Vagina (tissue), 2 donors: ENCODE measurements around the gene ZIC4. TPM values are rescaled to one million over a fixed set of nuclear protein-coding genes. Genes with fewer than 3 reads are reported as not detected.

ENCODE experiments used
- DNase-seq, 2 donors: peaks; one replicate each; pipeline ENCODE4 v3.0.0-alpha.2; 2017; ENCODE audit errors: extremely low spot score in 2 of 2
- H3K27ac ChIP-seq: fragments of 200-600 bp; sonication (generic); one replicate; pipeline ENCODE4 v1.5.1; 2019
- H3K27me3 ChIP-seq: fragments of 200-600 bp; sonication (generic); one replicate; pipeline ENCODE4 v1.5.1; 2019
- H3K36me3 ChIP-seq, 2 donors: fragments of 200-600 bp; sonication (generic); one replicate each; pipeline ENCODE4 v1.5.1; 2017 to 2019
- H3K4me1 ChIP-seq: fragments of 200-600 bp; sonication (generic); one replicate; pipeline ENCODE4 v1.5.1; 2019
- H3K4me3 ChIP-seq, 2 donors: fragments of 200-600 bp; sonication (generic); 1 replicate in 1 of 2; 2 replicates in 1 of 2; pipeline ENCODE4 v1.5.1; 2016 to 2019
- H3K9me3 ChIP-seq: fragments of 200-600 bp; sonication (generic); one replicate; pipeline ENCODE4 v1.5.1; 2019
- POLR2A ChIP-seq, 2 donors: fragments of 450-650 bp; IDR thresholded peaks; one replicate each; pipeline ENCODE4 v1.6.1; 2017; ENCODE audit warnings: antibody characterized with exemption in 2 of 2, mild to moderate bottlenecking in 2 of 2, moderate library complexity in 2 of 2
- POLR2AphosphoS5 ChIP-seq, 2 donors: sonication (generic); formaldehyde crosslinking; IDR thresholded peaks; one replicate each; pipeline ENCODE4 v1.9.0; 2017; ENCODE audit warnings: antibody characterized with exemption in 2 of 2, mild to moderate bottlenecking in 2 of 2, low read depth in 1 of 2; ENCODE audit not compliant: insufficient read depth in 1 of 2
- intact Hi-C: fragments of 100-400 bp; cut with DNase I; formaldehyde crosslinking; loops from one replicate; pipeline ENCODE4 v1.15.1; 2023
- total RNA-seq: library from RNA; depleted of rRNA; stranded (reverse); fragments of >200 nt; gene quantifications from one replicate; pipeline ENCODE4 v1.2.3, GENCODE V29; 2016
- TF ChIP-seq, protein P1 (sequence below), 3 experiments: fragments of 450-650 bp in 2 of 3; fragments of 200-600 bp in 1 of 3; sonication (generic) in 1 of 3; IDR thresholded peaks; one replicate each; pipeline ENCODE4 v1.5.1; 2017 to 2019; ENCODE audit warnings: antibody characterized with exemption in 3 of 3, mild to moderate bottlenecking in 2 of 3, moderate library complexity in 2 of 3

ZIC4 gene
- total RNA-seq, 1 donor from 2014 or later: not detected

DNA sequence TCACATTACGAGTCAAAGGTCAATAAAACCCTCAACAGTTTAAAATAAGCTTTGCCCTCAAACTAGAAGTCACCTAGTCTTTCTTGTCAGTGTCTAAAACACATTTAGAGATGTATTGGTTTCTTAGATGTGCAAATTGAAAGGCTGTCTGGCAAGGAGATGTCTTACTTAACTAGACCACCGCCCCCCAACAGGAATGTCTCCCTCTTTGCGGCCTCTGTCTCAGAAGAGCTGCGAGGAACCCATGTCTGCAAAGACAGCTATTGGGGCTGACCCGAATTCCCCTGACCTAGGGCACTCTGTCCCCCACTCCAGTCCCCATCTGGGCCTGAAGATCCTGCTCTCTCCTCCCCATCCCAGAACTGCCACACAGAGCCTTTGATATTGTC lies 46.3 kb downstream of the ZIC4 start:
- intact Hi-C loops: no loop called here
- Histone ChIP-seq H3K9me3 (no peaks in the 10 kb centered on the region), H3K27ac (no peak overlapping the region), H3K4me3 (no peak overlapping the region), H3K27me3 (peaks cover 22% of the 10 kb centered on the region), H3K36me3 (no peaks in the 10 kb centered on the region), H3K4me1 (no peaks in the 10 kb centered on the region)
- TF ChIP-seq, protein P1, sequence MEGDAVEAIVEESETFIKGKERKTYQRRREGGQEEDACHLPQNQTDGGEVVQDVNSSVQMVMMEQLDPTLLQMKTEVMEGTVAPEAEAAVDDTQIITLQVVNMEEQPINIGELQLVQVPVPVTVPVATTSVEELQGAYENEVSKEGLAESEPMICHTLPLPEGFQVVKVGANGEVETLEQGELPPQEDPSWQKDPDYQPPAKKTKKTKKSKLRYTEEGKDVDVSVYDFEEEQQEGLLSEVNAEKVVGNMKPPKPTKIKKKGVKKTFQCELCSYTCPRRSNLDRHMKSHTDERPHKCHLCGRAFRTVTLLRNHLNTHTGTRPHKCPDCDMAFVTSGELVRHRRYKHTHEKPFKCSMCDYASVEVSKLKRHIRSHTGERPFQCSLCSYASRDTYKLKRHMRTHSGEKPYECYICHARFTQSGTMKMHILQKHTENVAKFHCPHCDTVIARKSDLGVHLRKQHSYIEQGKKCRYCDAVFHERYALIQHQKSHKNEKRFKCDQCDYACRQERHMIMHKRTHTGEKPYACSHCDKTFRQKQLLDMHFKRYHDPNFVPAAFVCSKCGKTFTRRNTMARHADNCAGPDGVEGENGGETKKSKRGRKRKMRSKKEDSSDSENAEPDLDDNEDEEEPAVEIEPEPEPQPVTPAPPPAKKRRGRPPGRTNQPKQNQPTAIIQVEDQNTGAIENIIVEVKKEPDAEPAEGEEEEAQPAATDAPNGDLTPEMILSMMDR (IDR thresholded peaks at IDR 0.05): no peak
- TF ChIP-seq POLR2AphosphoS5 (IDR thresholded peaks at IDR 0.05; ENCODE audit: insufficient read depth in 1 of 2, low read depth in 1 of 2) (no peak), POLR2A (IDR thresholded peaks at IDR 0.05) (no peak)
- DNase-seq: no peak

- H3K27me3 ChIP-seq: peaks cover 22% of the 10 kb centered on the region
- intact Hi-C loops: no loop called here
- TF ChIP-seq, protein P1 (IDR thresholded peaks at IDR 0.05): no peak
- TF ChIP-seq POLR2A (IDR thresholded peaks at IDR 0.05) (no peak), POLR2AphosphoS5 (IDR thresholded peaks at IDR 0.05; ENCODE audit: insufficient read depth in 1 of 2, low read depth in 1 of 2) (no peak)
- no peak for DNase-seq
- H3K4me3 ChIP-seq: no peak overlapping the region
- H3K36me3 ChIP-seq: no peaks in the 10 kb centered on the region
- no peaks in the 10 kb centered on the region for H3K9me3 ChIP-seq
- H3K27ac ChIP-seq: no peak overlapping the region
- H3K4me1 ChIP-seq: no peaks in the 10 kb centered on the region
Observed at GRCh38 chr3:147359177-147360050, 46.9 kb downstream of the ZIC4 start.

- intact Hi-C loops: no loop called here
- H3K27me3 ChIP-seq: peaks cover 22% of the 10 kb centered on the region
- TF ChIP-seq POLR2AphosphoS5 (IDR thresholded peaks at IDR 0.05; ENCODE audit: insufficient read depth in 1 of 2, low read depth in 1 of 2): no peak
- TF ChIP-seq, protein P1 (IDR thresholded peaks at IDR 0.05): no peak
- TF ChIP-seq POLR2A (IDR thresholded peaks at IDR 0.05): no peak
- DNase-seq: no peak
- no peaks in the 10 kb centered on the region for H3K4me1 ChIP-seq
- no peak overlapping the region for H3K27ac ChIP-seq
- H3K36me3 ChIP-seq: no peaks in the 10 kb centered on the region
- no peak overlapping the region for H3K4me3 ChIP-seq
- no peaks in the 10 kb centered on the region for H3K9me3 ChIP-seq
Observed at GRCh38 chr3:147358144-147358992, 48.0 kb downstream of the ZIC4 start.

DNA sequence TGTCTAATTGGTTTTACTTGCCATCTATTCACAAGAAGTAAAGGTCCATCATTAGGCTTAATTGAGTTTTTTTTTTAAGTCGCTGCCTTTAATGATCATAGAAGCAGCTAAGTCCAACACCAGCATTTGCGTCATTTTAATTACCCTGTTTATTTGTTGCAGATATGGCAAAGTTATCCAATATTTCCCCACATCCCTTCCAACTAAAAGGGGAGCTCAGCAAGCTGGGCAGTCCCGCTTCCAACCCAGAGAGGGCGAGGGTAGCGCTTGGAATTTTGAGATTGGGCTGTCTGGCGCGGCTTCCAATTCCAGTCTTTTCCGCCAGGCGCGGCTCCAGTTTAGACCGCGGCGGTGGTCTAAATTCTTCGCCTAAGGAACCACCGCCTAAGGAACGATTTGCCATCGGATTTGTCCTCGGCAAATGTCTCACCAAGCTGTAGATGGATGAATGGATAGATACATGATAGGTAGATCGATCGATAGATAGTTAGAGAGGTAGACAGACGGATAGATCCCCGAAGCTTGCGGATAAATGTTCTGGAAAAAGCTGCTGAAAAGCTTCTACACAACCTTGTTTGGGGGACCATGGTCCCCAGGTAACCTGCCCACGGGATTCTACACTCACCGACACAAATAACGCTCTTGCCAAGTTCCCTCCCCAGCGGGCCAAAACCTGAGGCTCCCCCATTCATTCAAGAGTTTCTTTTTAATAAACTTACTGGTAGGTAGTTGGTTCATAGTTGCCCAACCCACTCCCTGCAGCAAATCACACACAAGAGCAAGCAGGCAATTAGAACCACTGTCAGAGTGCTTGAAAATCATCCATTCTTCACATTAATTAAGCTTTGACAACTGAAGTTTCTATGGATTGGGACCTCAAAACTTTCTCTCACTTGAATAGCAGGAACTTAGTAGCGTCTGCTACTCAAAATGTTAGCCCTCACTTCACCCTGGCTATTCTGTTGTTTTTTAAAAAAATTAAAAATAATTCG lies 49.1 kb downstream of the ZIC4 start:
- Histone ChIP-seq H3K4me1 (no peaks in the 10 kb centered on the region), H3K27me3 (peaks cover 22% of the 10 kb centered on the region), H3K4me3 (no peak overlapping the region), H3K27ac (no peak overlapping the region), H3K36me3 (no peaks in the 10 kb centered on the region), H3K9me3 (no peaks in the 10 kb centered on the region)
- TF ChIP-seq, protein P1 (IDR thresholded peaks at IDR 0.05): no peak
- TF ChIP-seq POLR2AphosphoS5 (IDR thresholded peaks at IDR 0.05; ENCODE audit: insufficient read depth in 1 of 2, low read depth in 1 of 2) (no peak), POLR2A (IDR thresholded peaks at IDR 0.05) (no peak)
- intact Hi-C loops: no loop called here
- DNase-seq: no peak
